Transverse colon (tissue), 4 donors: ENCODE data around the gene DIP2A. TPM values are rescaled to one million over a fixed set of nuclear protein-coding genes. Genes with fewer than 3 reads are reported as not detected.

ENCODE experiments used
- DNase-seq: peaks from one replicate; pipeline ENCODE4 v3.0.0-alpha.2; 2019
- H3K27ac ChIP-seq, 4 donors: fragments of 200-600 bp; sonication (generic); 2 replicates each; pipeline ENCODE4 v1.5.1; 2016 to 2018; ENCODE audit warnings: inconsistent platforms in 4 of 4
- H3K27me3 ChIP-seq: fragments of 200-600 bp; sonication (generic); 2 replicates; pipeline ENCODE4 v1.5.1; 2017; ENCODE audit warnings: inconsistent platforms
- H3K36me3 ChIP-seq, 4 donors: fragments of 200-600 bp; sonication (generic); 2 replicates each; pipeline ENCODE4 v1.5.1; 2017 to 2019; ENCODE audit warnings: inconsistent platforms in 4 of 4
- H3K4me1 ChIP-seq, 4 donors: fragments of 200-600 bp; sonication (generic); 2 replicates each; pipeline ENCODE4 v1.5.1; 2017 to 2020; ENCODE audit warnings: inconsistent platforms in 4 of 4
- H3K4me3 ChIP-seq, 4 donors: fragments of 200-600 bp; sonication (generic); 1 replicate in 1 of 4; 2 replicates in 3 of 4; pipeline versions ENCODE4 v1.5.1 to v1.6.1; 2017 to 2019; ENCODE audit warnings: inconsistent platforms in 4 of 4
- H3K9me3 ChIP-seq, 2 donors: fragments of 200-600 bp; sonication (generic); 2 replicates each; pipeline ENCODE4 v1.5.1; 2017 to 2019; ENCODE audit warnings: inconsistent platforms in 2 of 2
- EP300 ChIP-seq: sonication (generic); formaldehyde crosslinking; IDR thresholded peaks from one replicate; pipeline ENCODE4 v1.6.1; 2017; ENCODE audit warnings: antibody characterized with exemption, low read depth
- POLR2A ChIP-seq: fragments of 450-650 bp; IDR thresholded peaks from one replicate; pipeline ENCODE4 v1.6.1; 2016; ENCODE audit warnings: antibody characterized with exemption, mild to moderate bottlenecking, moderate library complexity
- POLR2AphosphoS5 ChIP-seq, 3 donors: sonication (generic); formaldehyde crosslinking; IDR thresholded peaks; one replicate each; pipeline ENCODE4 v1.6.1; 2016; ENCODE audit warnings: antibody characterized with exemption in 3 of 3
- WGBS, 2 donors: methylation state at CpG; one replicate each; pipeline ENCODE4 v1.1.5; 2018; ENCODE audit warnings: low coverage in 1 of 2; 5-methylcytosine and 5-hydroxymethylcytosine counted together
- in situ Hi-C, 4 donors: fragments of 200-750 bp; cut with MboI; loops; one replicate each; pipeline versions ENCODE4 v1.15.0 to v1.15.1; 2017; ENCODE audit warnings: low sequenced_read_pairs in 3 of 4, low pct_ligation_motif_present in 1 of 4, low pct_unique_long_range_greater_than_20kb in 1 of 4
- intact Hi-C: fragments of 100-400 bp; cut with DNase I; formaldehyde crosslinking; loops from one replicate; pipeline ENCODE4 v1.15.1; 2023; ENCODE audit warnings: low total_unique reads
- total RNA-seq, 4 donors: library from RNA; depleted of rRNA; stranded (reverse); fragments of >200 nt; gene quantifications; one replicate each; pipeline ENCODE4 v1.1.0, GENCODE V29; 2016
- TF ChIP-seq, protein P1 (sequence below), 5 experiments: fragments of 200-600 bp in 3 of 5; fragments of 450-650 bp in 2 of 5; sonication (generic) in 3 of 5; IDR thresholded peaks; 1 replicate in 2 of 5; 2 replicates in 3 of 5; pipeline ENCODE4 v1.5.1; 2016 to 2017; ENCODE audit warnings: antibody characterized with exemption in 5 of 5, inconsistent platforms in 3 of 5, mild to moderate bottlenecking in 2 of 5, moderate library complexity in 1 of 5

DIP2A gene
- total RNA-seq, 4 donors from 2014 or later = 68.8 to 121 (median 92.9) TPM

DNA sequence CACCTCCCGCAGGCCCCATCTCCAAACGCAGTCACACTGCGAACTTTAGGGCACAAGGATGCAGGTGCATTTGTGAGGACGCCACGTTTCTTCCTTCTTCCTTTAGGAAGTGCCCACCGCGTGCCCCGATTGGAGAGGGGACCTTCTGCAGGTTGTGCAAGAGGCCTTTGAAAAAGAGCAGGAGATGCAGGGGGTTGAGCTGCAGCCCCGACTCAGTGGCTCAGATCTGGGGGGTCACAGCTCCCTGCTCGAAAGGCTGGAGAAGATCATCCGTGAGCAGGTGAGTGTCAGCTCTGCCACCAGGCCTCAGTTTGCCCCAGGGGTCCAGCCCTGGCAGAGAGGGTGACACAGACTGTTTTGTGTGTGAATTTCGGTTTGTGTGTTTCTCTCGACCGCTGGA, 31.2 kb upstream of the DIP2A start:
- Histone ChIP-seq H3K27me3 (no peaks in the 10 kb centered on the region), H3K4me3 (no peak overlapping the region), H3K4me1 (no peaks in the 10 kb centered on the region), H3K36me3 (peaks cover 0 to 35% (median 11%) of the 10 kb centered on the region in 4 donors), H3K27ac (no peak overlapping the region), H3K9me3 (no peaks in the 10 kb centered on the region)
- TF ChIP-seq, protein P1, sequence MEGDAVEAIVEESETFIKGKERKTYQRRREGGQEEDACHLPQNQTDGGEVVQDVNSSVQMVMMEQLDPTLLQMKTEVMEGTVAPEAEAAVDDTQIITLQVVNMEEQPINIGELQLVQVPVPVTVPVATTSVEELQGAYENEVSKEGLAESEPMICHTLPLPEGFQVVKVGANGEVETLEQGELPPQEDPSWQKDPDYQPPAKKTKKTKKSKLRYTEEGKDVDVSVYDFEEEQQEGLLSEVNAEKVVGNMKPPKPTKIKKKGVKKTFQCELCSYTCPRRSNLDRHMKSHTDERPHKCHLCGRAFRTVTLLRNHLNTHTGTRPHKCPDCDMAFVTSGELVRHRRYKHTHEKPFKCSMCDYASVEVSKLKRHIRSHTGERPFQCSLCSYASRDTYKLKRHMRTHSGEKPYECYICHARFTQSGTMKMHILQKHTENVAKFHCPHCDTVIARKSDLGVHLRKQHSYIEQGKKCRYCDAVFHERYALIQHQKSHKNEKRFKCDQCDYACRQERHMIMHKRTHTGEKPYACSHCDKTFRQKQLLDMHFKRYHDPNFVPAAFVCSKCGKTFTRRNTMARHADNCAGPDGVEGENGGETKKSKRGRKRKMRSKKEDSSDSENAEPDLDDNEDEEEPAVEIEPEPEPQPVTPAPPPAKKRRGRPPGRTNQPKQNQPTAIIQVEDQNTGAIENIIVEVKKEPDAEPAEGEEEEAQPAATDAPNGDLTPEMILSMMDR (IDR thresholded peaks at IDR 0.05) = no peak
- TF ChIP-seq POLR2AphosphoS5 (IDR thresholded peaks at IDR 0.05) (no peak), EP300 (no peak), POLR2A (no peak)
- 93% methylated on average over 3 to 14 of the region's 14 CpGs for WGBS, 2 donors
- DNase-seq = no peak
- in situ Hi-C loops (no loop called here), intact Hi-C loops (no loop called here)

DNA sequence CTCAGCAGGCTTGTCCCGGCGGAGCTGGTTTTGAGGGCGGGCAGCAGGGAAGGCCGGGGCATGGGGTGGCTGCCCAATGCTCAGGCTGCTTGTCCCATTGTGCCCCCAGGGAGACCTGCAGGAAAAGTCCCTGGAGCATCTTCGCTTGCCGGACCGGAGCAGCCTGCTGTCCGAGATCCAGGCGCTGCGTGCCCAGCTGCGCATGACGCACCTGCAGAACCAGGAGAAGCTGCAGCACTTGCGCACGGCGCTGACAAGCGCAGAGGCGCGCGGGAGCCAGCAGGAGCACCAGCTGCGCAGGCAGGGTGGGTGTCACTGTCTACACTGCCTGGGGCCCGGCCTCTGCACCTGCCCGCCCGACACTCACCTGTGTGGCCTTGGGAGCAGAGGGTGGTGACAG, 30.4 kb upstream of the DIP2A start:
- peaks cover 0 to 36% (median 11%) of the 10 kb centered on the region in 4 donors for H3K36me3 ChIP-seq
- no peaks in the 10 kb centered on the region for H3K9me3 ChIP-seq
- intact Hi-C loops (no loop called here), in situ Hi-C loops (no loop called here)
- H3K4me3 ChIP-seq = no peak overlapping the region
- WGBS, 2 donors = 92% methylated on average over 23 of the region's 23 CpGs; no CpG with 5 or more reads in 1 of the 2 donors
- H3K27ac ChIP-seq = no peak overlapping the region
- H3K4me1 ChIP-seq = no peaks in the 10 kb centered on the region
- H3K27me3 ChIP-seq = no peaks in the 10 kb centered on the region
- TF ChIP-seq EP300 (no peak), POLR2A (no peak), POLR2AphosphoS5 (IDR thresholded peaks at IDR 0.05) (no peak)
- TF ChIP-seq, protein P1 (IDR thresholded peaks at IDR 0.05) = no peak
- no peak for DNase-seq

DNA sequence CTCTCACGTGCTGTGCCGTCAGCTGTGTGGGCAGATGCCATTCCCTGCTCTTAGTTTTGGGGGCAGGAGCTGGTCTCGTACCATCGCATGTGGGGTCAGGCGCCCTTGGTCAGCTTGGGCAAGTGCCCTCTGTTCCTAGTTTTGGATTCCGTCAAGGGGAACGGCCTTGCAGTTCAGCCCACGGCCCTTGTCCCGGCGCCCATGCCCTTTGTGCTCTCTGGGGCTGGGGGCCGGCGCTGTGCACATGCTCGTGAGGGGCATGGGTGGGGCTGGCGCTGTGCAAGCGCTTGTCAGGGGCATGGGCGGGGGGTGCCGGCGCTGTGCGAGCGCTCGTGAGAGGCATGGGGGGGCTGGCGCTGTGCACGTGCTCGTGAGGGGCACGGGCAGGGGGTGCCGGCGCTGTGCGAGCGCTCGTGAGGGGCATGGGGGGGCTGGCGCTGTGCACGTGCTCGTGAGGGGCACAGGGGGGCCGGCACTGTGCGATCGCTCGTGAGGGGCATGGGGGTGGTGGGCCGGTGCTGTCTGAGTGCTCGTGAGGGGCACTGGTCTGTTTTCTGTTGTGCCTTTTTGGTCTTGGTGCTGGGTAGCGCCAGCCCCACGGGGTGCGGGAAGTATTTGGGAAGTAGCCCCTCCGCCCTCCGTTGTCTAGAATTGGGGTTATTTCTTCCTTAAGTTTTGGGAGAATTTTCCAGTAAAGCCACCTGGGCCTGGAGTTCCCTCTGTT, 29.5 kb upstream of the DIP2A start:
- Histone ChIP-seq H3K4me3 (no peak overlapping the region), H3K36me3 (peaks cover 0 to 36% (median 11%) of the 10 kb centered on the region in 4 donors), H3K9me3 (no peaks in the 10 kb centered on the region), H3K4me1 (no peaks in the 10 kb centered on the region), H3K27ac (no peak overlapping the region), H3K27me3 (no peaks in the 10 kb centered on the region)
- TF ChIP-seq POLR2AphosphoS5 (IDR thresholded peaks at IDR 0.05) (no peak), EP300 (no peak), POLR2A (no peak)
- TF ChIP-seq, protein P1 (IDR thresholded peaks at IDR 0.05) = no peak
- WGBS, 2 donors = 92 to 95% methylated on average over 19 to 36 of the region's 44 CpGs
- no peak for DNase-seq
- in situ Hi-C loops (no loop called here), intact Hi-C loops (no loop called here)

DNA sequence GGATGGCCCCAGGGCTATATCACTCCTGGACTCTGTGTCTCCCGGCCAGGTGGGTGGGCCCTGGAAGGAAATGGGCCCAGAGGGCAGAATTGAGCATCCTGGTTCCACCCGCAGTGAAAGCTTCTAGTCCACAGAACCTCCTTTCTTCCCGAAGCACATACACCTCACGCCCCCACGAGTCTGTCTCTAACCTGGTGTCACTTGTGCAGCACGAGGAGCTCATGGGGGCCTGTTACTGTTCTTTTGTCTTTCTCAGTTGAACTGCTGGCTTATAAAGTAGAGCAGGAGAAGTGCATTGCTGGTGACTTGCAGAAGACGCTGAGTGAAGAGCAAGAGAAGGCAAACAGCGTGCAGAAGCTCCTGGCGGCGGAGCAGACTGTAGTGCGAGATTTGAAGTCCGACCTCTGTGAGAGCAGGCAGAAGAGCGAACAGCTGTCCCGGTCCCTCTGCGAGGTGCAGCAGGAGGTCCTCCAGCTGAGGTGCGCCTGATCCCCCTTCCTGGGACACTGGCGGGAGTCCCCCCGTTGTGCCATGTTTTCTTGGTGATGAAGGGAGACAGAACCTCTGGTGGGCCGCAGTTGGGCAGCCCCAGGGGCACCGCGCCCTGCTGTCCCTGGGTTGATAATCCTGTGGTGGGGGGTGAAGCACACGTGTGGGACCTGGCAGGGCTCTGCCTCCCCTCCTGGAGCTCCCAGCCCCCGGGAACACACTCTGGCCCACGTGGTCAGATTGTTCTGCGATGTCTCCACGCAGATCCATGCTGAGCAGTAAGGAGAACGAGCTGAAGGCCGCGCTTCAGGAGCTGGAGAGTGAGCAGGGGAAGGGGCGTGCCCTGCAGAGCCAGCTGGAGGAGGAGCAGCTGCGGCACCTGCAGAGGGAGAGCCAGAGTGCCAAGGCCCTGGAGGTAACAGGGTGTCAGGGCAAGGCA, 28.7 kb upstream of the DIP2A start:
- Histone ChIP-seq H3K27me3 (no peaks in the 10 kb centered on the region), H3K4me1 (no peaks in the 10 kb centered on the region), H3K36me3 (peaks cover 0 to 40% (median 14%) of the 10 kb centered on the region in 4 donors), H3K9me3 (no peaks in the 10 kb centered on the region), H3K27ac (no peak overlapping the region), H3K4me3 (no peak overlapping the region)
- intact Hi-C loops (no loop called here), in situ Hi-C loops (no loop called here)
- WGBS, 2 donors = 87 to 94% methylated on average over 11 to 31 of the region's 31 CpGs
- DNase-seq = no peak
- TF ChIP-seq EP300 (no peak), POLR2A (no peak), POLR2AphosphoS5 (IDR thresholded peaks at IDR 0.05) (no peak)
- TF ChIP-seq, protein P1 (IDR thresholded peaks at IDR 0.05) = no peak
